ENCODE data around the gene IGF2BP2. TPM values are rescaled to one million over a fixed set of nuclear protein-coding genes. Genes with fewer than 3 reads are reported as not detected.

IGF2BP2 gene
- total RNA-seq, 1 donor from 2014 or later = 201 TPM

DNA sequence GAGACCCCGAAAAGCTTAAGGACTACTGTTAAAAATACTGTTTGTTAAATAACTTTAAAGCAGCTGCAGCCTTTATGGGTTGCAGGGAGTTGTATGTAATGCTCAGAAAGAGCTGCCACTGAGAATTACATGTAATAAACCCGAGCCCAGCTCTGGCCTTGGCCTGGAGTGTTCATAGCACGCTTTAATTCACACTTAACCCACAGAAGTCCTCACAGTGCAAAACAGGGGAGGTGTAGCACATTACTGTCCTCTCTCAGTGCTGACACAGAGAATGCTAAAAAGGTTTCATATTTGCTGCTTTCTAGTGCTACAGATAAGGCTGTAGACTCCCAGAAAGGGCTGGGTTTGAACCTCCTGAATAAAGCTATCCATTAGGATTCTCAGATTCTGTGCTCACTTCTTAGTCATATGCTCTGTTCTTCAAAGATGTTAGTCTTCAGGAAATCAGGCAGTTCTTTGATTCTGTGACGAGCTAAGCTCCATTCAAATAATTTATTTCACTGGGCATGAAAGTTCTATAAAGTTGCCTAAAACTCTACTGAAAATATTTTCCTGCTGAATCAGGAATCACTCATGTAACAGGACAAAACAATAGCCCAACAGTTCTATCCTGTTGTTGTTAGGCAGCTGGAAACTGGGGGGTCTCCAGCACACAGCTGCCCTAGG, 130.7 kb downstream of the IGF2BP2 start:
- Mint-ChIP-seq H3K27ac (peak overlapping the region; percentile 12), H3K9me3 (no peaks in the 10 kb centered on the region), H3K36me3 (peaks cover 12% of the 10 kb centered on the region), H3K4me1 (no peaks in the 10 kb centered on the region), H3K27me3 (ENCODE audit: low read depth) (no peaks in the 10 kb centered on the region), H3K4me3 (no peak overlapping the region)
- no peak for DNase-seq (ENCODE audit: low spot score in 2 of 2, unreplicated experiment in 2 of 2)
- TF ChIP-seq, protein P1, sequence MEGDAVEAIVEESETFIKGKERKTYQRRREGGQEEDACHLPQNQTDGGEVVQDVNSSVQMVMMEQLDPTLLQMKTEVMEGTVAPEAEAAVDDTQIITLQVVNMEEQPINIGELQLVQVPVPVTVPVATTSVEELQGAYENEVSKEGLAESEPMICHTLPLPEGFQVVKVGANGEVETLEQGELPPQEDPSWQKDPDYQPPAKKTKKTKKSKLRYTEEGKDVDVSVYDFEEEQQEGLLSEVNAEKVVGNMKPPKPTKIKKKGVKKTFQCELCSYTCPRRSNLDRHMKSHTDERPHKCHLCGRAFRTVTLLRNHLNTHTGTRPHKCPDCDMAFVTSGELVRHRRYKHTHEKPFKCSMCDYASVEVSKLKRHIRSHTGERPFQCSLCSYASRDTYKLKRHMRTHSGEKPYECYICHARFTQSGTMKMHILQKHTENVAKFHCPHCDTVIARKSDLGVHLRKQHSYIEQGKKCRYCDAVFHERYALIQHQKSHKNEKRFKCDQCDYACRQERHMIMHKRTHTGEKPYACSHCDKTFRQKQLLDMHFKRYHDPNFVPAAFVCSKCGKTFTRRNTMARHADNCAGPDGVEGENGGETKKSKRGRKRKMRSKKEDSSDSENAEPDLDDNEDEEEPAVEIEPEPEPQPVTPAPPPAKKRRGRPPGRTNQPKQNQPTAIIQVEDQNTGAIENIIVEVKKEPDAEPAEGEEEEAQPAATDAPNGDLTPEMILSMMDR (IDR thresholded peaks at IDR 0.05; ENCODE audit: unreplicated experiment) = no peak

DNA sequence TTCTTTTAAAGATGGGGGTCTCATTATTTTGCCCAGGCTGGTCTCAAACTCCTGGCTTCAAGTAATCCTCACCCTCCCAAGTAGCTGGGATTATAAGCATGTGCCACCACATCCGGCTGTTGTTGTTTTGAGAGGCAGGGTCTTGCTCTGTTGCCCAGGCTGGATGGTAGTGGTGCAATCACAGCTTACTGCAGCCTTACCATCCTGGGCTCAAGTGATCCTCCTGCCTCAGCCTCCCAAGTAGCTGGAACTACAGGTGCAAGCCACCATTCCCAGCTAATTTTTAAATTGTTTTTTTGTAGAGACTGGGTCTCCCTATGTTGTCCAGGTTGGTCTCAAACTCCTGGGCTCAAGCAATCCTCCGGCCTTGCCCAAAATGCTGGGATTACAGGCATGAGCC, 133.2 kb downstream of the IGF2BP2 start:
- Mint-ChIP-seq H3K4me1 (no peaks in the 10 kb centered on the region), H3K27me3 (ENCODE audit: low read depth) (no peaks in the 10 kb centered on the region), H3K27ac (no peak overlapping the region), H3K9me3 (no peaks in the 10 kb centered on the region), H3K4me3 (no peak overlapping the region), H3K36me3 (peaks cover 22% of the 10 kb centered on the region)
- no peak for DNase-seq (ENCODE audit: low spot score in 2 of 2, unreplicated experiment in 2 of 2)
- TF ChIP-seq, protein P1 (IDR thresholded peaks at IDR 0.05; ENCODE audit: unreplicated experiment) = no peak

DNA sequence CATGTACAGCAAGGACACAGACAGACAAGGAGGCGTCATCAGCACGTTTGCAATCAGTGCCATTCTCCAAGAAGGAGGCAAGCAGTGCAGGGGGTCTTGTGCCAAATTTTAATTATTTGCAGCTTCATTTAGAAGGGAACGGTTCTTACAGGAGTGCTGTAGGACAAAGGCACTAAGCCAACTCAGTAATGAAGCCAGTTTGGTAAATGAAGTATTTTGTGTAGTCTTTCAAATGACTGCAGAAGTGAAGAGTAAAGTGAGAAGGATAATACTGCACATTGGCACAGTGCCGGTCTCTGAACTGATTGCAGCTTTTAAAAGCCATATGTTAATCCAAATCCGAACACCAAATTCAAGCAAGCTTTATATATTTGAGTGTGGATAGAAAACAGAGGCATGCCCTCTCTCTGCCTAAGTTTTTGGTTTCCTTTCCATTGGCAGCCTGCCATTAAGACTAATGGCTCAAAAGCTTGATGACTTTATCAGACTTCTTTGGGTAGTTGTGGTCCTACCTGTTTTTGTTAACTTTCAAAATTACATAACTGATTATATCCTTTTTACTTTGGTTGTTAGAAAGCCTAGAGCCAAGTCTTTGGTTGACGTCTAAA, 137.5 kb downstream of the IGF2BP2 start:
- Mint-ChIP-seq H3K27ac (peak overlapping the region; percentile 30), H3K4me3 (no peak overlapping the region), H3K27me3 (ENCODE audit: low read depth) (no peaks in the 10 kb centered on the region), H3K9me3 (peaks cover 8% of the 10 kb centered on the region), H3K4me1 (no peaks in the 10 kb centered on the region), H3K36me3 (peaks cover 55% of the 10 kb centered on the region)
- no peak for DNase-seq (ENCODE audit: low spot score in 2 of 2, unreplicated experiment in 2 of 2)
- TF ChIP-seq, protein P1 (IDR thresholded peaks at IDR 0.05; ENCODE audit: unreplicated experiment) = no peak

DNA sequence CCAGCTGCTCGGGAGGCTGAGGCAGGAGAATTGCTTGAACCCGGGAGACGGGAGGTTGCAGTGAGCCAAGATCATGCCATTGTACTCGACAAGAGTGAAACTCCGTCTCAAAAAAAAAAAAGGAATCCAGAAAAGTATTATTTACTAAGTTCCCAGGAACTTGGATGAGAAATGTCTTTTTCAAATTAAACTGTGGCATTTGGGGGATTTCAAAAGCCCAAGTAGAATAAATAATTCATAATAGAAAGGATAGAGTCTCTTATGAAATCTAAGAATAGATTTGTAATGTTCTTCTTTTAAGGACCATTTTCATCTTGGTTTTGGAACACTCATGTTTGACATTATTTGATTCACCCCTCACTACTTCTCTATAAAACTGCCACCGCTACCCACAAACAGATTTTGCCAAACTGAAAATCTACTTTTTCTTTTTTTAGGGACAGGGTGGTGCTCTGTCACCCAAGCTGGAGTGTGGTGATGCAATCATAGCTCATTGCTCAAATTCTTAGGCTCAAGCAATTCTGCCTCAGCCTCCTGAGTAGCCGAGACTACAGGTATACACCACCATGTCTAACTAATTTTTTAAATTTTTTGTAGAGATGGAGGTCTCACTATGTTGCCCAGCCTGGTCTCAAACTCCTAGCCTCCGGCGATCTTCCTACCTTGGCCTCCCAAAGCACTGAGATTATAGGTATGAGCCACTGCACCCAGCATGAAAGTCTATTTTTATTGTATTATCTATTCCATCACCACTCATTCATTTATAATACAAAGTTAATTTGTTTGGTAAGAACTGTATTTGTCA, 139.4 kb downstream of the IGF2BP2 start:
- Mint-ChIP-seq H3K4me3 (no peak overlapping the region), H3K4me1 (no peaks in the 10 kb centered on the region), H3K36me3 (peaks cover 63% of the 10 kb centered on the region), H3K27me3 (ENCODE audit: low read depth) (no peaks in the 10 kb centered on the region), H3K27ac (peak overlapping the region; percentile 16), H3K9me3 (peaks cover 16% of the 10 kb centered on the region)
- DNase-seq (ENCODE audit: low spot score in 2 of 2, unreplicated experiment in 2 of 2) = no peak
- TF ChIP-seq, protein P1 (IDR thresholded peaks at IDR 0.05; ENCODE audit: unreplicated experiment) = no peak

DNA sequence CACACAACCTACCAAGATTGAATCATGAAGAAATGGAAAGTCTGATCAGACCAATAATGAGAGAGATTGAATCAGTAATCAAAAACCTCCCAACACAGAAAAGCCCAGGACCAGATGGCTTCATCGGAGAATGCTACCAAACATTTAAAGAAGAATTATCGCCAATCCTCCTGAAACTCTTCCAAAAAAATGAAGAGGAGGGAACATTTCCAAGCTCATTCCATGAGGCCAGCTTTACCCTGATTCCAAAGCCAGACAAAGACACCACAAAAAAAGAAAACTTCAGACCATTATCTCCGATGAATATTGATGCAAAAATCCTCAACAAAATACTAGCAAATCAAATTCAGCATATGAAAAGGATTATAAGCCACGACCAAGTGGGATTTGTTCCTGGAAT, 144.6 kb downstream of the IGF2BP2 start:
- TF ChIP-seq, protein P1 (IDR thresholded peaks at IDR 0.05; ENCODE audit: unreplicated experiment) = no peak
- Mint-ChIP-seq H3K4me3 (no peak overlapping the region), H3K36me3 (peaks cover 71% of the 10 kb centered on the region), H3K27ac (no peak overlapping the region), H3K4me1 (no peaks in the 10 kb centered on the region), H3K27me3 (ENCODE audit: low read depth) (no peaks in the 10 kb centered on the region), H3K9me3 (peaks cover 27% of the 10 kb centered on the region)
- no peak for DNase-seq (ENCODE audit: low spot score in 2 of 2, unreplicated experiment in 2 of 2)

Data from mesothelial cell of epicardium (in vitro differentiated cells).